ENCODE data around the gene ERAP2.

DNA sequence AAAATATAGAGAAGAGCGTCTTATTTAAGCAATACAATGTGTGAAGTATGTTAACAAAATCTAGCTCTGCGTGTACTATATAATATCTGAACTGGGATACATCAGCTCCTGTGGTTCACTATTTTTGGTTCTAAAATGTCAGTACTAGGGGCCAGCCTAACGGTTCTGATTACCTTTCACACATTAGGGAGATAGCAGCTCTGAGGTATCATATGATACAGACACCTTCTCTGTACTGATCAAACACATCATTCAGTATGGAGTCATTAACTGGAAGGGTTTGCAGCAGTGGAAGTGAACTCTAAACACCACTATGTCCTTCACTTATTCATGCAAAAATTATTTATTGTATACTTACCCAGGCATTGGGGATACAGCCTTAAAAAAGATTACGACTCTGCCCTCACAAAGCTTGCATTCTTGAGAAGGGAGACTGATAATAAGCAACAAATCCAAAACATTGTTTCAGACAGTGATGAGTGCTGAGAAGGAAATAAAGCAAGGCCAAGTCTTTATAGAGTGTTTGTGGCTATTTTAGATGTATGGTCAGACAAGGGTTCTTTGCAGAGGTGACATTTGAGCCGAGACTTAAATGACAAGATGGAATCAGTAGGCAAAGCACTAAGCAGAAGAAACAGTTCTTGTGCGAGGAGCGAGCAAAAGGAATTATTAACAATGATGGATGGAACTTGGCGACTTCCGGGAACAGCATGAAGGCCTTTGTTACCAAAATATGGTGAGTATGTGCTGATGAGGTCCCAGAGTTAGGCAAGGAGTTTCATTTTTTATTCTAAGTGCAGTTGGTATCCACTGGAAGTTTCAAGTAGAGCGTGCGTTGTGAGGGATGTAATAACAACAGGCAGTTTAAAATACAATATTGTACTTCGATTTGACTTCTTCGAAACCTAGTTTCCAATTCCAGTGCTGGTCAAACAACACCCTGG lies 57.7 kb downstream of the ERAP2 start:
- TF ChIP-seq CTCF (IDR thresholded peaks at IDR 0.05) (no peak), POLR2A (IDR thresholded peaks at IDR 0.05) (no peak)
